GM12878 (cell line): ENCODE data around the gene TRAF3IP3. TPM values are rescaled to one million over a fixed set of nuclear protein-coding genes. Genes with fewer than 3 reads are reported as not detected.

Experiments
- ATAC-seq: fragments of 200-7000 bp; cut with Tn5 transposase; 3 replicates; pipeline ENCODE4 v1.9.1; 2020; ENCODE audit warnings: mild to moderate bottlenecking, moderate library complexity
- BruUV-seq: library from RNA; stranded (reverse); fragments of 400-500 nt; replicated peaks from 2 replicates; lab custom pipeline; 2021; lab: Mats Ljungman, UMichigan
- CTCF ChIA-PET: fragments of 300-600 bp; sonication (Branson Sonifier 250); formaldehyde crosslinking; extraction: SDS; loops from one replicate; lab custom pipeline; 2021; ENCODE audit warnings: inconsistent platforms; lab: Yijun Ruan, JAX
- POLR2A ChIA-PET: fragments of 350-600 bp; formaldehyde crosslinking; extraction: SDS; loops from one replicate; lab custom pipeline; 2021; ENCODE audit warnings: inconsistent platforms; lab: Charles Lee
- RAD21 ChIA-PET: fragments of 300-600 bp; sonication (Branson Sonifier 250); formaldehyde crosslinking; loops from one replicate; lab custom pipeline; 2023; ENCODE audit warnings: antibody characterized with exemption; ENCODE audit not compliant: unreplicated experiment; lab: Charles Lee
- SMC1A ChIA-PET: fragments of 300-600 bp; sonication (Branson Sonifier 250); formaldehyde crosslinking; loops from one replicate; lab custom pipeline; 2023; ENCODE audit not compliant: unreplicated experiment, uncharacterized antibody; lab: Charles Lee
- DNase-seq: peaks from one replicate; pipeline ENCODE4 v3.0.0-alpha.2; 2011; ENCODE audit warnings: low read depth, low spot score
- FAIRE-seq: peaks from 3 replicates; lab custom pipeline; 2011; peaks lifted over from hg19 to GRCh38; lab: Jason Lieb, UNC
- H2AFZ ChIP-seq: 2 replicates; pipeline ENCODE4 v1.6.0; 2011; ENCODE audit warnings: low read depth, low read length, control low read depth; ENCODE audit not compliant: control insufficient read depth
- H3K27ac ChIP-seq: 2 replicates; pipeline ENCODE4 v1.5.1; 2011; ENCODE audit warnings: control low read depth; ENCODE audit not compliant: control insufficient read depth, insufficient read depth
- H3K27me3 ChIP-seq, 2 experiments: replicated peaks in 1 of 2; 2 replicates each; pipeline versions ENCODE4 v1.6.0 to v1.6.1; 2011; ENCODE audit warnings: low read length in 1 of 2; ENCODE audit not compliant: control insufficient read depth in 2 of 2, insufficient read depth in 2 of 2
- H3K36me3 ChIP-seq, 2 experiments: 2 replicates each; pipeline ENCODE4 v1.5.1; 2011; ENCODE audit warnings: low read length in 1 of 2; ENCODE audit not compliant: control insufficient read depth in 2 of 2, insufficient read depth in 2 of 2
- H3K4me1 ChIP-seq: 2 replicates; pipeline ENCODE4 v1.6.1; 2011; ENCODE audit warnings: mild to moderate bottlenecking, low read length, moderate library complexity, mixed read lengths; ENCODE audit not compliant: control insufficient read depth, insufficient read depth
- H3K4me2 ChIP-seq: 2 replicates; pipeline ENCODE4 v1.6.0; 2011; ENCODE audit warnings: control low read depth; ENCODE audit not compliant: control insufficient read depth, insufficient read depth
- H3K4me3 ChIP-seq: fragments of 200-600 bp; sonication (generic); 2 replicates; pipeline ENCODE4 v1.5.1; 2016
- H3K79me2 ChIP-seq: 2 replicates; pipeline ENCODE4 v1.6.0; 2011; ENCODE audit warnings: low read length; ENCODE audit not compliant: control insufficient read depth, insufficient read depth
- H3K9ac ChIP-seq: 2 replicates; pipeline ENCODE4 v1.8.0; 2011; ENCODE audit warnings: low read length, control low read depth, mixed read lengths; ENCODE audit not compliant: control insufficient read depth, insufficient read depth
- H3K9me3 ChIP-seq: replicated peaks from 3 replicates; pipeline ENCODE4 v1.5.1; 2011; ENCODE audit warnings: mild to moderate bottlenecking, low read length; ENCODE audit not compliant: control insufficient read depth, insufficient read depth
- H4K20me1 ChIP-seq: 2 replicates; pipeline ENCODE4 v1.6.0; 2011; ENCODE audit not compliant: control insufficient read depth, insufficient read depth
- BCL11A ChIP-seq: IDR thresholded peaks from 2 replicates; pipeline ENCODE4 v1.6.1; 2011; ENCODE audit warnings: low read depth, low read length
- E2F8 ChIP-seq: fragments of 450-650 bp; IDR thresholded peaks from 2 replicates; pipeline ENCODE4 v1.6.1; 2018; ENCODE audit warnings: mild to moderate bottlenecking, low read depth, moderate library complexity; ENCODE audit not compliant: partially characterized antibody
- FOXM1 ChIP-seq: IDR thresholded peaks from 2 replicates; pipeline ENCODE4 v1.6.1; 2012; ENCODE audit warnings: low read depth, mild to moderate bottlenecking, inconsistent platforms, low read length, moderate library complexity
- HSF1 ChIP-seq: fragments of 150-350 bp; IDR thresholded peaks from 2 replicates; pipeline ENCODE4 v1.6.1; 2014; ENCODE audit warnings: mild to moderate bottlenecking, low read depth, low read length
- MTA2 ChIP-seq: fragments of 450-650 bp; IDR thresholded peaks from 2 replicates; pipeline ENCODE4 v1.6.1; 2016; ENCODE audit warnings: low read depth, mild to moderate bottlenecking, moderate library complexity
- NRF1 ChIP-seq: conservative IDR thresholded peaks from 2 replicates; pipeline ENCODE4 v1.6.1; 2011; ENCODE audit warnings: mild to moderate bottlenecking, low read depth, low read length, improper control_type of control experiment
- PML ChIP-seq: IDR thresholded peaks from 2 replicates; pipeline ENCODE4 v1.6.1; 2012; ENCODE audit warnings: low read length, inconsistent platforms
- SMARCA5 ChIP-seq: fragments of 450-650 bp; IDR thresholded peaks from 2 replicates; pipeline ENCODE4 v1.6.1; 2017; ENCODE audit warnings: mild to moderate bottlenecking
- TBL1XR1 ChIP-seq: IDR thresholded peaks from 2 replicates; pipeline ENCODE4 v1.6.1; 2012; ENCODE audit warnings: low read depth, low read length, improper control_type of control experiment
- WRNIP1 ChIP-seq: IDR thresholded peaks from 2 replicates; pipeline ENCODE4 v1.6.1; 2011; ENCODE audit warnings: low read depth, low read length, improper control_type of control experiment, borderline replicate concordance
- ZBTB33 ChIP-seq: fragments of 450-650 bp; IDR thresholded peaks from 2 replicates; pipeline ENCODE4 v1.6.1; 2017; ENCODE audit warnings: mild to moderate bottlenecking
- in situ Hi-C: fragments of 300-500 bp; cut with MboI; formaldehyde crosslinking; loops from 9 replicates; pipeline ENCODE4 v1.14.3; 2018; ENCODE audit warnings: mixed read lengths
- intact Hi-C: fragments of 100-400 bp; cut with micrococcal nuclease; formaldehyde crosslinking; loops from one replicate; pipeline ENCODE4 v1.14.2; 2022; ENCODE audit not compliant: unreplicated experiment
- polyA plus RNA-seq, 11 experiments: library from polyadenylated mRNA; depleted of rRNA in 4 of 11; unstranded in 6 of 11; stranded (reverse) in 5 of 11; fragments of >200 nt; fragmentation: Nextera tagmentation in 4 of 11; fragmentation: Illumina TruSeq in 1 of 11; extraction: Ambion mirVana in 4 of 11; extraction: Trizol in 1 of 11; gene quantifications; 1 replicate in 1 of 11; 2 replicates in 10 of 11; pipeline versions ENCODE4 v1.2.1 to v1.2.3, GENCODE V29; 2011 to 2016; ENCODE audit warnings: inconsistent platforms in 2 of 11, missing spikeins in 2 of 11, low read depth in 1 of 11
- total RNA-seq, 4 experiments: library from RNA; depleted of rRNA in 3 of 4; stranded (reverse); fragments of >200 nt in 3 of 4; fragmentation: Illumina TruSeq in 1 of 4; extraction: Trizol in 1 of 4; gene quantifications; 2 replicates each; pipeline versions ENCODE4 v1.2.1 to v1.2.3, GENCODE V29; 2013 to 2021

The TRAF3IP3 gene
- total and polyA plus RNA-seq, 10 of the 15 experiments (the other 5 are each of a cell fraction or from before 2014, with no cell fraction given), result 61.6 to 121 (median 96.5) TPM

- SMC1A ChIA-PET, result interaction anchor here (0.7 to 5.6 kb wide), 5 partner anchors 13 to 56 kb away, joined by 3 to 282 read pairs (median 12); partner anchors contain the start of gene TRAF3IP3
- in situ Hi-C loops (no loop called here), intact Hi-C loops (no loop called here)
- Histone ChIP-seq H3K9me3 (no peaks in the 10 kb centered on the region), H3K4me1 (peaks cover 43% of the 10 kb centered on the region), H4K20me1 (no peaks in the 10 kb centered on the region), H3K4me3 (no peak overlapping the region), H3K27me3 (no peaks in the 10 kb centered on the region), H3K4me2 (no peak overlapping the region), H3K27ac (no peak overlapping the region), H3K36me3 (peaks cover 8 to 14% of the 10 kb centered on the region in 2 experiments), H3K9ac (no peak overlapping the region), H2AFZ (no peak overlapping the region), H3K79me2 (peaks cover 16% of the 10 kb centered on the region)
- ATAC-seq (no peak), DNase-seq (no peak), FAIRE-seq (no peak)
- TF ChIP-seq MTA2, result no peak
- no peak for TF ChIP-seq TBL1XR1
- TF ChIP-seq E2F8, result no peak
- TF ChIP-seq BCL11A, result no peak
- TF ChIP-seq FOXM1, result no peak
- TF ChIP-seq HSF1, result no peak
- no peak for TF ChIP-seq NRF1
- TF ChIP-seq SMARCA5, result no peak
- TF ChIP-seq PML, result no peak
- TF ChIP-seq WRNIP1, result no peak
- no peak for TF ChIP-seq ZBTB33
- CTCF ChIA-PET, result interaction anchor here (1.7 to 5.8 kb wide), 6 partner anchors 12 to 201 kb away, joined by 4 to 117 read pairs (median 35); partner anchors contain the start of gene TRAF3IP3
- RAD21 ChIA-PET, result interaction anchor here (1.0 to 5.4 kb wide), 7 partner anchors 13 to 159 kb away, joined by 4 to 188 read pairs (median 11); partner anchors contain the start of genes C1orf74 and TRAF3IP3
- no TSS peak for BruUV-seq
- POLR2A ChIA-PET, result interaction anchor here (0.6 to 5.2 kb wide), 6 partner anchors 12 to 116 kb away, joined by 4 to 107 read pairs (median 6); partner anchors contain the start of genes C1orf74, G0S2 and TRAF3IP3
These were observed 11.2 kb downstream of the TRAF3IP3 start for GRCh38 chr1:209767096-209767495.
